GM18951 (cell line): ENCODE results near the gene DTHD1.

Experiments used
- POLR2A ChIP-seq: IDR thresholded peaks from 4 replicates; pipeline ENCODE4 v1.6.1; 2011; ENCODE audit warnings: mild to moderate bottlenecking; ENCODE audit not compliant: insufficient read length, insufficient read depth; ENCODE audit errors: extremely low read depth
- in situ Hi-C: fragments of 300-500 bp; cut with MboI; formaldehyde crosslinking; loops from one replicate; pipeline ENCODE4 v1.12.0; 2022; ENCODE audit warnings: low sequenced_read_pairs, mixed read lengths, inconsistent platforms; ENCODE audit not compliant: unreplicated experiment

Gene DTHD1

DNA sequence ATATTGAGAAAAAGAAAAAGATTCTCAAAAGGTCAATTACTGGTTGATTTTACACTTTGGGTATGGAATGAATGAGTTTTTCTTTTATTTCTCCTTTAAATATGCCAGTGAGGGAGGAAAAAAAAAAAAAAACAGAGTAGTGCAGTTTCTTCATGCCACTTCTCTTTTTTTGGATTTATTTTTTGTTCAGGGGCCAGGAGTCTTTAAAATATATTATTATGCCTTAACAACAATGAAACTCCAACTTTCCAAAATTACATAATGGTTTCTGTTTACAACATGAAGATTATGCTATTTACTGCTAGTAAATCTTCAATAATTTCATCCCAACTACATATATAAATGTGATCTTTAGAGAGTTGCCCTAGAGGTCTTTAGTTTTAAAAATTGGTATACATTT lies 31.9 kb downstream of the DTHD1 start:
- no peak for TF ChIP-seq POLR2A
- in situ Hi-C loops: no loop called here

DNA sequence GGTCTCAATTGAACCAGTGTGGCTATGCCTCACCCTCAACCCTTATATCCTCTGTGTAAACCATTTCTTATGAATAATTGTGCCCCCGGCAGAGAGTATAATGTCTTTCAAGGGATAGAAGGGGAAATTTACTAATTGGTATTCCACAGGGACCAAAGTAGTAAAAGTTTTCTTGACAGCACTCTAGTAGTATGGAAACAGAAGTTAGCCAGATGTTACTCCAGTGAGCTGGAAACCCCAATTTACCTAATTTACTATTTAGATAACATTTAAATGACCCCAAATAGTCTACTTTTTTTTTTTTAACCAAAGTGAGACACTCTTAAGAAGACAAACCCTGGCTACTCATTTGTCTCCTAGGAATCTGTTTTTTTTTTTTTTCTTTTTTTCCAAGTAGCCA lies 32.3 kb downstream of the DTHD1 start:
- no peak for TF ChIP-seq POLR2A
- in situ Hi-C loops: no loop called here

DNA sequence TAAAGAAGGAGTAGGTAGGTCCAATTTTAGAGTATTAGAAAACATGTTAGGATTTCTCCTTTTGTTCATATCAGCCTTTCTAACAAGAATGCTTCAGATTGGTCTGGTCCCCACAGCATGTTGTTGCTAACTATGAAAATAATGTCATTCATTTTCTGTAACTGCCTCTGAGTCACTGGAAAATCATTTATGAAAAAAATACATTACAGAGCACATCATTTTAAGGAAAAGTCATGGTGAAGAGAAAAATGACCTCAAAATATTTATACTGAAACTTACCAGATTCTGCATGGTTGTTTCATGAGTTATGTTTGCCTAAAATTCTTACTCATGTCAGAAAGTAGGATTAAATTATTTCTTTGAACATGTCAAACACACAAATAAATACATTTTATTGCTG lies 35.2 kb downstream of the DTHD1 start:
- in situ Hi-C loops: no loop called here
- no peak for TF ChIP-seq POLR2A

DNA sequence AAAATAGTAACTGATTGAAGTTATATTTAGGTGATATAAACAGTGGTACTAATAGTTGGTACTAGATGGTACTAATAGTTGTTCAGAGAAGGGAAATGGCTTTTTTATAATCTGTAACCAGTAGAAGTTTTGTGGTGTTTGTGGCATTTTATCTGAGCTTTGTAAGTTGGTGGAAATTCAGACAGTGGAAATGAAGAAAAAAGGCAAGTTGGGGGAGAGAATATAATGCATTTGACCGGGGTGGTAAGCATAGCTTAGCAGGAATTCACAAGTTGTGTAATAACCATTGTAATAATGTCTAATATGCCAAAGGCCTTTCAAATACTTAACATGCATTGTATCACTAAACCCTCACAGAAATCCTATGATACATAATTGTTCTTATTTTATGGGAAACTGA lies 36.3 kb downstream of the DTHD1 start:
- in situ Hi-C loops: no loop called here

DNA sequence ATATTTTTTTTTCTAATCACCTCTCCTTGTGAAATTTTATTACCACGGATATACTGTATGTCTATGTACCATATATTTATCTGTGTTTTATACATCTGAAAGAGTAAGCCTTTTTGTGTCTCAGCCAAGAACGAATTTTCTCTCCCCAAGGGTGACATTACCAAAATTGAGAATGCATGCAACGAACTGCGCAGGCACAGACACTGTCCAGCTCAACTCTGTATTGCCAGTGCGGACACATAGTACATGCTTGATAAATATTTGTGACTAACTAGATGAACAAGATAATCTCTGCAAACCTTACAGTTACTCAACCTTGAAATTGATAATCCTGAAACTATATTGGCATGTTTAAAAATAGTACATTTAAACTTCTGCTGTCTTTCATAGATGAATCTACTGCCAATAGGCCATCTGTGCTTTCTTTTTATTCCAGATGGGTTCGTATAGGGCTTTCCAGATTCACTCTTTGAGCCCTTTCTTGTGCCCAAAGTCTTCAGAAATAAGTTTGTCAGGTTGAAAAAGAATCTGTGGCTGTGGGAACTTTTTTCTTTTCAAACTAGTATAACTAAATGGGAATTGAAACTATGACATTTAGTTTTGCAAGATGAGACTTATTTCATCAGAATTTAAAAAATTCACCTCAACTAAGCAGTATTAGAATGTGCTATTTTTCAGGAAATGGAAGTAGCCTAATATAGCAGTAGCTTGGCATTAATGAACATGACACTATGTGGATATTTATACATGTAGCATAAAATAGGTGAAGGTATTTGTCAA lies 38.9 kb downstream of the DTHD1 start:
- in situ Hi-C loops: no loop called here
- no peak for TF ChIP-seq POLR2A

More for the DNA sequence above, 36.3 kb downstream of the DTHD1 start:
- no peak for TF ChIP-seq POLR2A

DNA sequence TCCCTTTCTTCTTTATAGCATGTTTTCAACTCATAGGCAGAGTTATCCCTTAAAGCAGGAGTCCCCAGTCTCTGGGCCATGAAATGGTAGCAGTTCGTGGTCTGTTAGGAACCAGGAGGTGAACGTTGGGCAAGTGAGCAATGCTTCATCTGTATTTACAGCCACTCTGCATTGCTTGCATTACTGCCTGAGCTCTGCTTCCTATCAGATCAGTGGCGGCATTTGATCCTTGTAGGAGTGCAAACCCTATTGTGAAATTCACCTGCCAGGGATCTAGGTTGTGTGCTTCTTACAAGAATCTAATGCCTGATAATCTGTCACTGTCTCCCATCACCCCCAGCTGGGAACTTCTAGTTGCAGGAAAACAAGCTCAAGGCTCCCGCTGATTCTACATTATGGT lies 39.8 kb downstream of the DTHD1 start:
- TF ChIP-seq POLR2A: no peak
- in situ Hi-C loops: no loop called here

DNA sequence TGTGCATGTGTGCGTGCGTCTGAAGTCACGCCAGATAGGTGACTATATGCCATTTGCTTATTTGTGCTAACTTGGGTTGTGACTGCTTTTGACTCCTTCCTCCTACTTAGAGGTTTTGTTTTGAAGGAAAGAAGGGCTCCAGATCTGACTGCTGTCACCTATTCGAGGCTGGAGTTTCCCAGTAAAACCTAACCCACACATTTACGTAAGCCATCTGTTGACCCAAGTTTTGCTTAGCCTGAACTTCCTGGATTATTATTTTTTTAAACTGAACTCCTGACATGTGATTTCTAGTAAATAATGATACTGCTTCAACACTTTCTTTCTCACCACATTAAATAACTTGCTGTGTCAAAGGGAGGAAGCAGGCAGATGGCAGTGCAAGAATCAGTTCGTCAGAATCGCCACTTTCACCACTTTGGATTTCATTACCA lies 41.5 kb downstream of the DTHD1 start:
- in situ Hi-C loops: no loop called here
- no peak for TF ChIP-seq POLR2A

DNA sequence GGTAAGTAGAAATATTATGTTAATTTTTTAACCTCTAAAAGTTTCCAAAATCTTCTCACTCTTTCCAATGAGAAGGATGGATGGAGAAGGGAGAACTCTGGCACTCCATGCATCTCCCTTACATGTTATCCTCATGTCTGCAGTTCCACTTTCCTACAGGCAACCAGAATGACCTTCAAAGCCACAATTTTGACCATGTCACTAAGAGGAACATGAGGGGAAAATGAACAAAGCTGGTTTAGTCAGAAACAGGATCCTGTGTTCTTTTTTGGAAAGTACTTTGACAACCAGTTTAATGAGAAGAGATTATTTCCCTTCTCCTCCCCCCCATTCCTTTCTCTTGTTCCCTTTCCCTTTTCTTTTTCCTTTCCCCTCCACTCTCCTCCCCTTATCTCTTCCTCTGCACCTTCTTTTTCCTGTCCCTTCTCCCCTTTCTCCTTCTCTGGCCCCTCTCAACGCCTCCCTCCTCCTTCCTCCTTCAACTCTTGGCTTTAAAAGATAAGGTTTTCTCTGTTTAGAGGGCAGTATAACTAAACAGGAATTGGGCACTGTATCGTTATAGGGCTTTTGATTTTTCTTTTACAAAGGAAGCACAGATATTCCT lies 42.5 kb downstream of the DTHD1 start:
- no peak for TF ChIP-seq POLR2A
- in situ Hi-C loops: no loop called here

DNA sequence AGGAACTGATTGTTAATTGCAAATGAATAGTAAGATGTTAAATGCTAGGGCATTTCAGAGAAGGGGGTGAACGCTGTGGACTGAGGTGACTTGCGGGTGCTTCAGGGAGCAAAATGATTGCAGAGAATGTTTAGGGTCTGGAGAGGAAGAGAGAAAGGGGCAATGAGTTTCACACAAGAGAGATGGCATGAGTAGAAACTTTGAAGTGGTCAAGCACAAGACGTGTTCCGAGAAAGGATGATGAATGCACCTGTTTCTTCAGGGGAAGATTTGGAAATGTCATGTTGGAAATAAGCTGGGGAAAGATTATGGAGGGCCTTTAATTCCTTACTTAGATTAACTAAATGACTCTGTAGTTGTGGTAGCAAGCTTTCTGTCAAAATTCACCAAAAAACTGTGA lies 43.4 kb downstream of the DTHD1 start:
- no peak for TF ChIP-seq POLR2A
- in situ Hi-C loops: no loop called here

DNA sequence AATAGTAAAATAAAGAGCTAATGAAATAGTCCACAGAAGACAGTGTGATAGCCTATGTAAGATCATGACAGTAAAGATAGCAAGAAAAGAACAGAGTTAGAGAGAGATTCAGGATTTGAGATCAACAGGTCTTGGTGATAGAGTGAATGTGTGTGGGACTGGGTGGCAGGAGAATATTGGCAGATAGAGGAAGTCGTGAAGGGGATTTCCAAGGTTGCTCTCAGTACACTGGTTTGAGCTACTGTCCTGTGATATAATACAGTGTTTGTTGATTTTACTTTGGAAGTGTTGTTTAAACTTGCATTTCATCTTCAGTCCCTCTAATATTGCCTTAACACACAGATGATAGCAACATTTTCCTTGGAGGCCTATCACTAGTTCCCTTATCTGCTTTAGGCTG lies 44.1 kb downstream of the DTHD1 start:
- in situ Hi-C loops: no loop called here
- no peak for TF ChIP-seq POLR2A

DNA sequence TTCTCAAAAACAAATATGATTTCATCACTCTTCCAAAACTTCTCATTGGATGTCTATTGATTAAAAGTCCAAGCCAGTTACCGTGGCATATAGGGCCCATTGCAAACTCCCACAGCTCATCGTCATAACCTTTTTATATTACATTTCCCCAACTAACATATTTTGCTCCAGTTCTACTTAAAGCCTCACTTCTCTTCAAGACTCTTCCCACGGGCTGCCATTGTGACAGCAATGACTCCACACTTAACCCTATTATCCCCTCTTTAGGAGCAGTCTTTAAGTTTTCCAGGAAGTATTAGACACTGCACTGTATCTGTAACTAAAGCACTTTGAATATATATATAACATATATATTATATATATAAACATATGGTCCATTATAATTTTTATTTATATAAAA lies 44.5 kb downstream of the DTHD1 start:
- TF ChIP-seq POLR2A: no peak
- in situ Hi-C loops: no loop called here

DNA sequence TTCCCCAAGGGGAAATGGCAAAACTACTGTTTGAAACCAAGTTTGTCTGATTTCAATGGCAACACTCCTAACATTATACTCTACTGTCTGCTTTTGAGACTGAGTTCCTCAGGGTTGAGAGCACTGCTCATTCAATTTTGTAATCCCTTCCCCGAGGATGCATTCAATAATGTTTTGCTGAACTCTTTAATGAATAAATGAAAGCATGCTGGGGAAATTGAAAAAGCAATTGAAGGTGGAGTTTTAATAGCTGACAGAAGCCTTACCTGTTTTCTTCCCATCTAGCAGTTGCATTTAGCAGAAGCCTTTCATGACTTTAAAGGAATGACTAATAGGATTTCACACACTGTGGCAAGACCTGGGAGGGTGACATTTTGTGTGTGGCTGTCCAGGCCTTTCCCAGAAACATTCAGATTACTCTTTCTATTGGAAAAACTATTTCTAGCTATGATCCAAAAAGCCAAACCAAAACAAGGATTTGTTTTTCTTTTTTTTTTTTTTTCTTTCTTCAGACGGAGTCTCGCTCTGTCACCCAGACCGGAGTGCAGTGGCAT lies 45.1 kb downstream of the DTHD1 start:
- TF ChIP-seq POLR2A: no peak
- in situ Hi-C loops: no loop called here

DNA sequence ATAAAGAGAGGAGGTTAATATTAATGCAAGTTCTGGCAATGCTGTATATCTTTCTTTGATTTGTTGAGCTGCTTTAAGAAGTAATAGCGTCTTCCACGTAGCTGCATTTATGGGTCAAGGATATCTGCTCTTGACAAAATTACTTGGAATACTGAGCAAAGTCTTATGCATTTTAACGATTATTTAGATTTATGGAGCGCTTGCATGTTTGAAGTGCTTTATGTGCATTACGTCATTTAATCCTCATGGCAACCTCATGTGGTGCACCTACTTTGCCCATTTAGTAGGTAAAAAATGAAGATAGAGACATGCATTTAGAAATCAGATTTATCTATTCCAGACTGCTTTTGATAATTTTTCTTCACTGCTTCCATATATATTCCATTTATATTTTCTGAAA lies 46.0 kb downstream of the DTHD1 start:
- in situ Hi-C loops: no loop called here
- no peak for TF ChIP-seq POLR2A

DNA sequence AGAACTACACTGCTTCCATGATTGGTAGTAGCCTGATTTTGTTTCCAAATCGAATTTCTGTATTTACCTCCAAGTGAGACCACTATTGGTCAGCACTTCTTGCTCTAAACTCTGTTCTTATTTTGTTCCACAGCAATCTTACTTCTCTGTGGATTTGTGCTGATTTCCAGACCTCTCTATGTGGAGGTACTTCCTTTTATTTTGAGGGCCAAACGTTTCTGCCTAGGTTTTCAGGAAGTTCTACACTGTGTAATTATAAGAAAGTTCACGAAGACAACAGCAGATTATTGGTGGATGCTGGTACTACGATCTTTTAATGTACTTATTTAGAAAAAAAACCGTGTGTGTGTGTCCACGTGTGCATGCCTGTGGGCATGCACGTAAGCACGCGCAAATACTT lies 46.7 kb downstream of the DTHD1 start:
- no peak for TF ChIP-seq POLR2A
- in situ Hi-C loops: no loop called here
